GM19025 (cell line): Measurements from ENCODE around the gene PLEKHH3.

Experiments used
- ATAC-seq: cut with Tn5 transposase; IDR thresholded peaks from one replicate; pipeline ENCODE4 v1.9.1; 2021; ENCODE audit warnings: mild to moderate bottlenecking, low read depth, moderate library complexity; ENCODE audit not compliant: unreplicated experiment

Gene PLEKHH3

GRCh38 chr17:42687707-42688320 is 11.0 kb upstream of the PLEKHH3 start:
- ATAC-seq: no peak

GRCh38 chr17:42686520-42687128 is 9.8 kb upstream of the PLEKHH3 start:
- no peak for ATAC-seq

GRCh38 chr17:42685831-42686230 is 9.0 kb upstream of the PLEKHH3 start:
- no peak for ATAC-seq

DNA sequence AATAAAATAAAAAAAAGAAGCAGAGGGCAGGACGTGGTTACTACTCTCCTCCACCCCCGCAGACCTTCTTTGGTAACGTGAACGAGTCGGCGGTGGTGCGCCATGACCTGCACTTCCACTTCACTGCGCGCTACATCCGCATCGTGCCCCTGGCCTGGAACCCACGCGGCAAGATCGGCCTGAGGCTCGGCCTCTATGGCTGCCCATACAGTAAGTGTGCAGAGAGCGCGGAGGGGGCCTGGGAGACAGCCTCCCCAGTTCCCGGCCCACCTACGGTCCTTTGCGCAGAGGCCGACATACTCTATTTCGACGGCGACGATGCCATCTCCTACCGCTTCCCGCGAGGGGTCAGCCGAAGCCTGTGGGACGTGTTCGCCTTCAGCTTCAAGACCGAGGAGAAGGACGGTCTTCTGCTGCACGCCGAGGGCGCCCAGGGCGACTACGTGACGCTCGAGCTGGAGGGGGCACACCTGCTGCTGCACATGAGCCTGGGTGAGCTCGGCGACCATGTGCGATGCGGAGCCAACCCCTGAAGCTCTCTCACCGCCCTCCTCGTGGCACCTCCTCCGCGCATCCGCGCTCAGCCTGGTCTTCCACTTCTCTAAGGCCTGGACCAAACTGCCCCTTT is 8.2 kb upstream of the PLEKHH3 start:
- no peak for ATAC-seq

- ATAC-seq: no peak
Observed at GRCh38 chr17:42683407-42684034, 6.7 kb upstream of the PLEKHH3 start.

- ATAC-seq: no peak
Observed at GRCh38 chr17:42682722-42683403, 6.1 kb upstream of the PLEKHH3 start.

- no peak for ATAC-seq
Observed at GRCh38 chr17:42681976-42682721, 5.4 kb upstream of the PLEKHH3 start, which contains the start of gene CNTNAP1. TSS of gene CNTNAP1 (plus strand) at chr17:42682531. CDS start at chr17:42682830, 299 bp downstream.

DNA sequence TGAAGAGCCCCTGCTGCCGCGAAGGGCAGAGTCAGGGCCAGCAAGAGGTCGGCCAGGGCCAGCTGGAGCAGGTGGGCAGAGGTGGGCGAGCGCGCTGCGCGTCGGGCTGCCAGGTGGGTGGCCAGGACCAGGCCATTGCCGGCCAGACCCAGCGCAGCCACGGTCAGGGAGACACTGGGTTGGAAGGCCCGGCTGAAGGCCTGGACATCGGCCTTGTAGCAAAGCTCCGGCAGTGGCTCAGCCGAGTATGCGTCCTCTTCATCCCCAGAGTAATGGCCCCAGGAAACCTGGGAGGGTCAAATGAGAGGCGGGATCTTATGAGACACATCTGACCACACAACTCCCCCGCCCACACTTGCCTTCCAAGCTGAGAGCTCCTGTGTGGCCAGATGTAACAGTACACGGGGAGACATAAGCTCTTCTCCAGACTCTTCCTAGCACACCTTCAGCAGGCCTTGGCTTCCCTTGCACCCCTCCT is 3.6 kb upstream of the PLEKHH3 start:
- no peak for ATAC-seq

GRCh38 chr17:42679492-42680330 is 2.9 kb upstream of the PLEKHH3 start:
- peak; percentile 21 for ATAC-seq

DNA sequence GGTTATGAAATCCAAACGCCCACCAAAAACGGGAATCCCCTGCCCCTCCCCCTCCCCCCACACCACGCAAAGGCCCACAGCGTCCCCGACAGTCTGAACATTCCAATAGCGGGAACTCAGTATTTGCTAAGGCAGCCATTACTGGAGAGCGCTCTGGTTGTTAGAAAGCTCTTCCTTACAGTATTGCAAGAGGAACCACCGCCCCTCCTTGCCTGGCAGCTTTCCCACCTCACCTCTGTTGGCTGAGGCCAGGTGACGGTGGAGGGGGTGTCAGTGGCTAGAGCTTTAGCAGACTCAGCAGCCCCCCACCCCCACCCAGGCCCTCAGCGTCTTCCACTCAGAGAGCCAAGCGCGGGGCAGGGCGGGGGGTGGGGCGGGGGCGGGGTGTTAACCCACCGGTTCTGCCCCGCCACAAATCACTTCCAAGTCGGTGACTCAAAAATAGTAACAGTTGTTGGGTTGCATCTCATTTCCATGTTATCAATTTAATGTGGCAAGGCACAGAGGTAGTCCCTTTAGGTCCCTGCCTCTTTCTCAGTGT is 2.2 kb upstream of the PLEKHH3 start:
- no peak for ATAC-seq

DNA sequence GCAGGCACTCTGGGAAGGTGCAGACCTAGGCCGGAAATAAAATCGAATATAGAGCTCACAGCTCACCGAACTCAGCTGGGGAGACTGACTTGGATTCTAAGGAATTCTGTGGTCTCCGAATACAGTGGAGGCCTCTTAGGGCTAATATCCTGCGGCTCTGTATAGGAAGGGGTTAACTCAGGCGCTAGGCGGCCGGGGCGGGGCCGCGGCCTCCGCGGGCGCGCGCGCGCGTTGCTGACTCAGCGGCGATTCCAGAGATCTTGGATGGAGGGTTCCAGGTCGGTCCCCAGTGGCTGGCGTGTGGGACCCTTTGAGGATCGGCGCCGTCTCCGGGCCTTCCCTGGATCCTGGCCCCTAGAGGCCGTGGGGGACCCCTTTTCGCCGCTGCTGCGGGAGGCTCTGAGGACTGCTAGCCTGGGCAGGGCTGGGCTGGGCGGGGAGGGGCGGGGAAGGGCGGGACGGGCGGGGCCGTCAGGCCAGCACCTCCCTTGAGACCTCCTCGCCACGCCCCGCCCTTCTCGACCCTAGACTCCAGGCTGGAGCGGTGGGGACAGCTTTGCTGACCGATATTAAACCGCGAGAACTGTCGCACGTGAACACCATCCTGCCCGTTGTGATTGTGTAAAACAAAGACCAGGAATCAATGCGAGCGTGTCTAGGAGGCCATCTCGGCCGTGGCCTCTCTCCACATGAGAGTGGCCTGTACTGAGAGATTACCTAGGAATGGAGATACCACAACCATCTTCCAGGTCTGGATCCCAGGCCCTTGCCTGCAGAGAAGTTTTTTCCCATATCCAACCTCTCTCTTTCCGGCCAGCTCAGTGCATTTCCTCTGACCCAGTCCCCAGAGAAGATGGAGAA is 1.4 kb upstream of the PLEKHH3 start:
- no peak for ATAC-seq

- ATAC-seq: peak; percentile 71
Observed at GRCh38 chr17:42677012-42677857, 441 bp upstream of the PLEKHH3 start.

- no peak for ATAC-seq
Observed at GRCh38 chr17:42675965-42676423, 800 bp downstream of the PLEKHH3 start.

DNA sequence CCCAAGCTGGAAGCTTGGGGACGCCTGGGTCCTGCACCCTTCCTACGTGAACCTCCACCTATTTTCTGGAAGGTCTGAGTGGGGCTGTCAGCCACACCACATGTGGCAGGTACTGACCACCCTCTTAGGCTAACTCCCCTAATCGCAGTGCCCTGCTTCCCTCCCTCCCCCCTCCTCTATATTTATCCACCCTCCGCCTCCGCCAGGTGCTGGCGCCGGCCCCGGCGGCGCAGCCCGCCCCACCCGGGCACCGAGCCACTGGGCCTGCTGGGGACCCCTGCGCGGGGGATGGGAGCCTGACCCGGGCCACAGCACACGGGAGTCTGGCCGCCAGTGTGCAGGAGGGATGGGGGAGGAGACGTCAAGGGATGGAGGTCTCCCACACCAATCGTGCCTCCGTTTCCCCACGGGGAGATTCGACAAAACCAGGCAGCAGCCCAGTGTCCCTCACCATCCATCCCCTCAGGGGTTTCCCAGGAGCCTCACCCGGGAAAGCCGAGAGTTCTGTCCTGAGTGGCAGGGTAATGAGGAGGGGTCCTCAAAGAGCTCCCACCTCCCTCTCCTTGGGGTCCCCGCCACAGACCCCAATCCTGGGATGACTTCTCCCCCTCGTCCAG is 1.3 kb downstream of the PLEKHH3 start:
- ATAC-seq: no peak

DNA sequence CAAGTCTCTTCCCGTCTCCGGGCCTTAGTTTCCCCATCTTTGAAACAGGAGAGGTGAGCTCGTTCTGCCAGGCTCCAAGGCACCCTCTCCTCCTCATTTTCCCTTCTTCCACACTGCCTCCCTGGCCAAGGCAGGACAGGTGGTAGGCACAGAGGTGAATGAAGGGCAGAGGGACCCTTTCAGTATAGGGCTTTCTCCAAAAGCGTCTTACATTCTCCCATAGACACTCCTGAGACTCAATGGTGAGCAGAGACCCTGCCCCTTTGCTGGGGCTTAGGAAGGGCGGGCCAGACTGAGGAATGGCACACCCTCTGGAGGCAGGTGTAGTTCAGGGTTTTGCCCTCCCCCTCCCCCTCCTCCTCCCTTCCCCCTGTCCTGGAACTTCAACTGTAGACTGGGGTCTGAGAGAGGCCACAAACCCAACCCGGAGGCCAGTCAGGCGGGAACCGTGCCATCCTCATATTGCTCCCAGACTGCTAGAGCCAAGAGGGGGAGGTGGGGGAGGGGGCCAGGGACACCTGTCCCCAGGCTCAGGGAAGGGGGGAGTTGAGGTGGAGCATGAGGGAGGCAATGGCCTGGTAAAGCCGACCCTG is 1.9 kb downstream of the PLEKHH3 start:
- no peak for ATAC-seq
